NT2/D1 (cell line): ENCODE measurements around the gene WFIKKN1.

Experiments used
- SUZ12 ChIP-seq: IDR thresholded peaks from 2 replicates; pipeline ENCODE4 v1.6.1; 2011; ENCODE audit not compliant: insufficient read length, insufficient read depth; ENCODE audit errors: extremely low read depth
- ZNF274 ChIP-seq: IDR thresholded peaks from 2 replicates; pipeline ENCODE4 v1.6.1; 2011; ENCODE audit warnings: mild to moderate bottlenecking, low read depth, low read length

GRCh38 chr16:595094-595528 is 35.7 kb upstream of the WFIKKN1 start:
- TF ChIP-seq SUZ12 (no peak), ZNF274 (no peak)
